HG03097 (cell line): ENCODE data around the gene SCAF4.
"Not testable (repeated sequence)": the region's sequence is repeated elsewhere in the genome, so short reads cannot be mapped to it uniquely, and the experiment has no call there.

Source experiments
- ATAC-seq: cut with Tn5 transposase; IDR thresholded peaks from one replicate; pipeline ENCODE4 v1.9.1; 2021; ENCODE audit not compliant: unreplicated experiment, low FRiP score

SCAF4 gene

GRCh38 chr21:31743712-31744111 is 11.8 kb upstream of the SCAF4 start:
- no peak for ATAC-seq

GRCh38 chr21:31741116-31741515 is 9.2 kb upstream of the SCAF4 start:
- ATAC-seq, result no peak

DNA sequence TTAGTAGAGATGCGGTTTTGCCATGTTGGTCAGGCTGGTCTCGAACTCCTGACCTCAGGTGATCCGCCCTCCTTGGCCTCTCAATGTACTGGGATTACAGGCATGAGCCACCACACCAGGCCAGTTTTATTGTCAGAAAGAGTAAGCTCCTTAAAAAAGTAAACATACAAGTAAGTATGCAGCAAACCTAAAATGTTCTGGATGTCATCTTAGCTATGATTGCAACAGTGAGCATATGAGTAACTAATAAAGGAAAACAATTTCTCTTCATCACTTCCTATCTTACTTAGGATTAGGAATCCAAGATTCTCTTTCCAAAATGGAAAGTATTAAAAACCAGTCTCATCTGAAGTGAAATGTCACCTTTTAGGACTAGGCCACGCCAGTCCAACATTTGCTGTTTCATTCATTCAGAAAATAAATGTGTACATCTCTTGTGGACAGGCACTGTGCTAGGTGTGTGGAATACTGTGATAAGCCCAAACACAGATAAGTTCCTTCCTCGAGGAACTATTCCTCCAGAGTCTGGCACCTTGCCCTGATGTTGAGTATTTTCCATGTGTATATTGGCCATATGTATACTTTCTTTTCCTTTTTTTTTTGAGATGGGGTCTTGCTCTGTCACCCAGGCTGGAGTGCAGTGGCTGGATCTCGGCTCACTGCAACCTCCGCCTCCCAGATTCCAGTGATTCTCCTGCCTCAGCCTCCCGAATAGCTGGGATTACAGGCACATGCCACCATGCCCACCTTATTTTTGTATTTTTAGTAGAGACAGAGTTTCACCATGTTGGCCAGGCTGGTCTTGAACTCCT is 5.9 kb upstream of the SCAF4 start:
- not testable (repeated sequence) for ATAC-seq

DNA sequence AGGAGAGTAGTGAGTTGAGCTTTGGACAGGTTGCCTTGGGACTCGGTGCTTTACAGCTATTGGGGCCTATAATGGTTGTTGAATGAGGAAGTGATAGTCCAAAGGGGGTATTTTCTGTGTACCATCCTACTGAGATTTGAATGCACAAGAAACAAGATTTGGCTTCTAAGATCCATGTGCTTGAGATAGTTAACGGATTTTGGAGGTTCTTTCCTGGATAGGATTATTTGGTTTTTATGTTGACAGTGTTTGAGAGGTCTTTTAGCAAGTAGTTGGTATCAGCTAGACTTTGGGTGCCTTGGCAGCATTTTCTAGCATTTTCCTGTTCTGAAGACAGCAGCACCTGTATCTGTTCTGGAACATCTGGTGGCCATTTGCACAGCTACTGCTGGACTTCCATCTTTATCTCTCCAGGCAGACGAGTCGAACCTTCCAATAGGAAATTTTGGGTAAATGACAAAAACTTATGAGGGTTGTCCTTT is 3.6 kb upstream of the SCAF4 start:
- ATAC-seq, result no peak

DNA sequence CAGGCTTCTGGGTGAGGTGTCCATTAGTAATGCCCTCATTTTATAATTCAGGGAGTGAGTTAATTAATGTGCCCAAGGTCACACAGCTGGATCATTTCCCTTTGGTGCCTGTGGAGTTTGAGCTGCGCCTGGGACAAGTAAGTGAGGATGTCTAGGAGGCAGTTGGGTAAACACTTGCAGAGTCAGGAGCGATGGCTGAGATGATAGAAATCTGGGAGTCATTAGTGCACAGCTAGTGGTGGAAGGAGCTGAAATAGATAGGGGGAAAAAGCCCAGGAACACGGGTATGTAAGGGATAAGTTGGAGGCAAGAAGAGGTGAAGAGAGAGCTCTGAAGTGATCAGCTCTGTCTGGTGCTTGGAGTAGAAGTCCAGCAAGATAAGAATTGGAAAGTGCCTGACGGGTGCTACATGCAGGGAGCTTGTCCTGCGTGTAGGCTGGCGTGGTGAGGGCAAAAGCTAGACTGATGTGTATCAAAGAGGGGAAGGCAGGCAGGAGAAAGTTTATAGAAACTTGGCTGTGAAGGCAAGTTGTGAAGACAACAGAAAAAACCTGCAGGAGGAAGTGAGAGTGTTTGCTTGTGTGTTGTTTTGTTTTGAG is 1.7 kb upstream of the SCAF4 start:
- ATAC-seq, result no peak

GRCh38 chr21:31732597-31733550 is 956 bp upstream of the SCAF4 start:
- ATAC-seq, result no peak

DNA sequence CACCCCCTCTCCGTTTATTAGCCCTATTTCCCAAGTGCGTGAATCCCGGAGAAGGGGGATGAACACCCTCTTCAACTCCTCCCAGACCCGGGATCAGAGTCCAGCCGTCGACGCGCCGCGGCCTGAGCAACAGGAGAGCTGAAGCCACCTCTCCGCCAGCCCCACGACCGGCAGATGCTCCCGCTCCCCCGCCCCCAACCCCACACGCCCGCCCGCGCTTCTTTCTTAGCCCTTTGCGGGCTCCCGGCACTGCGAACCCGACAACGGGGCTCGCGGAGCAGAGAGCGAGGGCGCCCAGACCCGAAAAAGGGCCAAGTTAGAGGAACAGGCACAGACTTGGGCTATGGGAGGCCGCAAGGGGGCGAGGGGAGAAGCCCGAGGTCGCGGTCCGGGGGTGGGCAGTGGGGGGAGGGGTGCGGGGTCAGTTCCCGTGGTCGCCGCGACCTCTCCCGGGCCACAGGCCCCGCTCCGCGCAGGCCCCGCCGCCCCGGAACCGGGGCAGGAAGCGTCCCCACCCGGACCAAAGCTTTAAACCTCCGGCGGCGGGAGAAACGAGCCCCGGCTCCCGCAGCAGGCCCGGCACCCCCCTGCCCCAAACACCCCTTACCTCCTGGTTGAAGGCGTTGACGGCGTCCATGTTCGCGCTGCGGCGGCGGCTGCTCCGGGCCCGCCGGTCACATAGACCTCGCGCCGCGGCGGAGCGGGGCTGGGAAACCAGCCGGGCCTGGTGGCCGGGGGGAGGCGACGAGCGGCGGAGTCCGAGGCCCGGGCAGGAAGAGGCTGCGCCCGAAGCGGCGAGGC is 662 bp downstream of the SCAF4 start:
- ATAC-seq, result peak; percentile 19

DNA sequence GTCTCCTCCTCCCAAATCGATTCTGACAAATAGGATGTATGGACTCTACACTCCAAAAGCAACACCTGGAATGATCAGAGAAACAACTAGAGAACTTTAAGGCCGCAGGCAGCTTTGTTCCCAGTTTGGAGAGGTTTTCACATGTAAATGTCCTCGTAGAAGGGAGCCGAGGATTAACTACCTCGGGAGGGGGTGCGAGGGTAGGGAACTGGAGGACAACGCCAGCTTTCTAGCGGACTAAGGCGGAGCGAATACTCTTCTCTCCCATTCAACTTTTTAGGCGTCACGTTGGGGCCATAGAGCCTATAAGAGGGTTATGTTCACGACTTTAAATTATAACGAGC is 1.2 kb downstream of the SCAF4 start:
- no peak for ATAC-seq

DNA sequence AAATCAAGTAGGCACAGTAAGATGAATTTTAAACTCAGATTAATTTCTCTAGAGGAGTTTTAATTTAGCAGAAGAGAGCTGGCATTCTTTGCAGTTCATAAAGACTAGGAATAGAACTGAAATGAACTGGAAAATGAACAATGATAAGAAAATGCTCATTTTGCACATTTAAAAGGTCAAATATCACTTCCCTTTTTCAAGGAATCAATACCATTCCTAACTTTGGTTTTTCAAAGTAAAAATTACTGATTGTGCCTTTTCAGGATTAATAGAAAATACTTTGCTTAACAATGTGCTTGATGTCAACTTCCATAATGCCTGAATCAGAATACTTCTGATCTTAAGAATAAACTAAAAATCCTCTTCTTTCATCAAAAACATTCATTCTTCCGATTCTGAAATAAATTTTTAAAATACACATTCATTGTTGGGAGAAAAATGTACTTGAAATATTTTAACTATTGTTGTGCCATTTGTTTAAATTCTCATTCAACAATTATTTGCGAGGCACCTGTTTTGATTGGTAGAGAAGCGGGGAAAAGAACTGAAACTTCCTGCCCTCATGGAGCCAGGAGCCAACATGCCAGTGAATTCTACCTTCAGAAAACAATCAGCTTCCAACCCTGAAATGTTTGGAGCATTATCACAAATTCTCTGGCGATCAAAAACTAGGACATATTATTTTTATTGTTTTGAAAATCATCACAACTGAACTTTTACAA is 2.1 kb downstream of the SCAF4 start:
- no peak for ATAC-seq

DNA sequence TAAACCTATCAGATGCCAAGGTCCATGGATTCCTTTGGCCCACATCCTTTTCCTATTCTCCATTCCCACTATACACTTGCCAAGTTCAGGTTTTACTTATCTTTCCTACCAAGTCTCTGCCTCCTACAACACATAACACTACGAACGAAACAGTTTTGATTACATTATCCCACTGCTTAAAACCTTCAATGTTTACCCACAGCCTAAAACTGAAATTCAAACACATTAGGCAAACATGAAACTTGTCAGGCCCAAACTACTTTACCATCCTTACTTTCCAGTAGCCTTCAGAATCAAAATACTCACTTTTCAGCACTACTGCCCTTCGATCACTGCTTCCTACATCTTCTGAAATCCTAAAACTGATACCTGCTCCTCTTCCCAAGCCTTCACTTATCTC is 3.0 kb downstream of the SCAF4 start:
- ATAC-seq, result no peak

DNA sequence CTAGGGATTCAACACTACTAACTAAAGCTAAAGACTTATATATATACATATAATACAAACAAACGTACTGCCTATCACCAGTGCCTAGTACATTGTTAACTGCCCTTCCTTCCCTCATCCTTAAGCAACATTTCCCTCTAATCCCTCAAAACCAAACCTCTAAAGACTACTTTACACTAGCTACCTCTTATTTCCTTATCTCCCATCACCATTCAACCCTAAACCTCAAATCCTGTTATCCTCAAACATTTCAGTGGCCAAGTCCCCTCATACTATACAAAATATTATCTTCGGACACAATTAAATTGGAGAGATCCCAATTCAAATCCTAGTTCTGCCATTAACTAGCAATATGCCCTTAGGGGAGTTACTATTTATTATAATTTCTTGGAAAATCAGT is 3.7 kb downstream of the SCAF4 start:
- no peak for ATAC-seq

- ATAC-seq, result no peak
Observed at GRCh38 chr21:31727181-31727580, 4.7 kb downstream of the SCAF4 start.

- no peak for ATAC-seq
Observed at GRCh38 chr21:31726407-31726806, 5.5 kb downstream of the SCAF4 start.

DNA sequence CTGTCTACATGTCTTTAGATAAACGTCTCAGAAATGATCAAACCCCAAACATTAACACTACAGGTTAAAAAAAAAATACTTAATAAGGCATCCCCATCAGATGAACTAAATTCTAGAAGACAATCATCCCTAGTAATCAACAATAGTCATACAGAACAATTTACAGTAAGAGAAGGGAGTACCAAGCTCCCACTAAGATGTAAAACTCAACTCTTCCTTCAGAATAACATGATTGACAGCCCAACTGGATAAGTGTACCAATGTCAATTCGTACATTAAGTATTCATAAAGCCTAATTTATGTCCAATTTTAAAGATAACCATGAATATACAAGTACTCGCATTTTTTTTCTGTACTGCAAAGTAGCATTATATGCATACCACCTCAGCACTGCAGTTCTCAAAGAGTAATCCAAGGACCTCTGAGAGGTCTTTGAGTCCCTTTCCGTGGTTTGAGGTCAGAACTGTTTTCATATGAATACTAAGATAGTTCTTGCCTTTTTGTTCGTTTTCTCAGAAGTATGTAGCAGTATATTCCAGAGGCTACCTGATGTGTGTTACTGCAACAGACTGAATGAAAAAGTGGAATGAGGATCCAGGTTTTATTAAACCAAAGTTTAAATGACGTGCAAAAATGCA is 6.6 kb downstream of the SCAF4 start:
- no peak for ATAC-seq

- no peak for ATAC-seq
Observed at GRCh38 chr21:31724552-31724951, 7.4 kb downstream of the SCAF4 start.

- ATAC-seq, result no peak
Observed at GRCh38 chr21:31721381-31721780, 10.5 kb downstream of the SCAF4 start.

DNA sequence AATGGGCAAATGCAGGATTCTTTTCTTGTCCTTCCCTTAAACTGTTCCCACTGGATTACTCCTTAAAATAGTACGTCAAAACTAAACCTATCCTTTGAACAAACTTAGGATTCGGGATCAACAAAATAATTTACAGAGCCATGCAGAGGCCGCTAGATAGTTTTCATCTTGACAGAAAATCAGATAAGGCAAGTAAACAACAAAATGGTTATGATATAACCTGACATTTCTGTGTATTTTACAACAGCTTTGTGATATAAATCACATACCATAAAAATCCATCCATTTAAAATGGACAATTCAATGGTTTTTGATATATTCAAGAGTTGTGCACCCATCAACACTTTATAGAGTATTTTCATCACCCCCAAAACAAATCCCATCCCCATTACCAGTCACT is 11.2 kb downstream of the SCAF4 start:
- ATAC-seq, result no peak

DNA sequence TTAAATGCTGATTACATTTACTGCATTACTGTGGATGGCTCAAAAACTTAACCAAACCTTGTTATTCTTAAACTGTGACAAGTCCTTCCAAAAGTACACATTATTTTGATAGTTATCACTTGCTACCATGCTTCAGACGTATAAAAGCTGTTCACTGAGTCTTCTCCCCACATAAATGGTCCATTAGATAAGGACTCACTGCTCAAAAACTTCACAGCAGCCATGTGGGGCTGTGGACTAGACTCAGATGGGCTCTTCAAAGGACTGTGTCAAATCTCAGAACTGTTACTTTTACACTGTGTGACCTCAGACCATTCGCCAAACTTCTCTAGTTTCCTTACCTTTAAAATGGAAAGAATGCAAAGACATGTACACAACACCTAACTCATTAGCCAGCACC is 11.6 kb downstream of the SCAF4 start:
- ATAC-seq, result no peak

GRCh38 chr21:31716106-31716505 is 15.8 kb downstream of the SCAF4 start:
- no peak for ATAC-seq
